HG03520 (cell line): ENCODE results near the gene LHX2.

Source experiments
- ATAC-seq: cut with Tn5 transposase; IDR thresholded peaks from one replicate; pipeline ENCODE4 v1.9.1; 2021; ENCODE audit warnings: mild to moderate bottlenecking, moderate library complexity; ENCODE audit not compliant: unreplicated experiment

The LHX2 gene

GRCh38 chr9:124029617-124030016, 18.0 kb downstream of the LHX2 start:
- ATAC-seq, result no peak

GRCh38 chr9:124030969-124031451, 19.4 kb downstream of the LHX2 start:
- no peak for ATAC-seq

- no peak for ATAC-seq
Observed at GRCh38 chr9:124032247-124032646, 20.7 kb downstream of the LHX2 start.

GRCh38 chr9:124033348-124033747, 21.8 kb downstream of the LHX2 start:
- ATAC-seq, result no peak

GRCh38 chr9:124033967-124034366, 22.4 kb downstream of the LHX2 start:
- no peak for ATAC-seq

- no peak for ATAC-seq
Observed at GRCh38 chr9:124035001-124035650, 23.6 kb downstream of the LHX2 start.

- ATAC-seq, result no peak
Observed at GRCh38 chr9:124036578-124036977, 25.0 kb downstream of the LHX2 start.

GRCh38 chr9:124037790-124038189, 26.2 kb downstream of the LHX2 start:
- ATAC-seq, result no peak

GRCh38 chr9:124038239-124038638, 26.7 kb downstream of the LHX2 start:
- no peak for ATAC-seq

GRCh38 chr9:124038790-124039633, 27.4 kb downstream of the LHX2 start:
- no peak for ATAC-seq

- ATAC-seq, result no peak
Observed at GRCh38 chr9:124040186-124040931, 28.8 kb downstream of the LHX2 start.

GRCh38 chr9:124040935-124041816, 29.6 kb downstream of the LHX2 start:
- ATAC-seq, result no peak

GRCh38 chr9:124041817-124042116, 30.2 kb downstream of the LHX2 start:
- ATAC-seq, result no peak

- ATAC-seq, result no peak
Observed at GRCh38 chr9:124042201-124042721, 30.7 kb downstream of the LHX2 start.

- ATAC-seq, result no peak
Observed at GRCh38 chr9:124044448-124044847, 32.9 kb downstream of the LHX2 start.

GRCh38 chr9:124045076-124045829, 33.7 kb downstream of the LHX2 start:
- no peak for ATAC-seq

- no peak for ATAC-seq
Observed at GRCh38 chr9:124045830-124046177, 34.2 kb downstream of the LHX2 start.

- ATAC-seq, result no peak
Observed at GRCh38 chr9:124046189-124046588, 34.6 kb downstream of the LHX2 start.

- no peak for ATAC-seq
Observed at GRCh38 chr9:124047251-124047672, 35.7 kb downstream of the LHX2 start.

GRCh38 chr9:124050955-124051354, 39.4 kb downstream of the LHX2 start:
- no peak for ATAC-seq
